Mammary epithelial cell (primary cell): ENCODE results near the gene ERGIC1.

Experiments used
- EZH2 ChIP-seq: IDR thresholded peaks from 2 replicates; pipeline ENCODE4 v1.6.1; 2012; ENCODE audit warnings: low read length, inconsistent platforms, borderline replicate concordance
- TF ChIP-seq, protein P1 (sequence below), 2 donors: IDR thresholded peaks in 1 of 2; conservative IDR thresholded peaks in 1 of 2; 2 replicates each; pipeline ENCODE4 v1.5.1; 2011 to 2012; ENCODE audit warnings: inconsistent platforms in 2 of 2, low read length in 2 of 2, mild to moderate bottlenecking in 2 of 2, control low read depth in 1 of 2, low read depth in 1 of 2; ENCODE audit not compliant: insufficient read depth in 1 of 2; ENCODE audit errors: extremely low read depth in 1 of 2

- TF ChIP-seq, protein P1, sequence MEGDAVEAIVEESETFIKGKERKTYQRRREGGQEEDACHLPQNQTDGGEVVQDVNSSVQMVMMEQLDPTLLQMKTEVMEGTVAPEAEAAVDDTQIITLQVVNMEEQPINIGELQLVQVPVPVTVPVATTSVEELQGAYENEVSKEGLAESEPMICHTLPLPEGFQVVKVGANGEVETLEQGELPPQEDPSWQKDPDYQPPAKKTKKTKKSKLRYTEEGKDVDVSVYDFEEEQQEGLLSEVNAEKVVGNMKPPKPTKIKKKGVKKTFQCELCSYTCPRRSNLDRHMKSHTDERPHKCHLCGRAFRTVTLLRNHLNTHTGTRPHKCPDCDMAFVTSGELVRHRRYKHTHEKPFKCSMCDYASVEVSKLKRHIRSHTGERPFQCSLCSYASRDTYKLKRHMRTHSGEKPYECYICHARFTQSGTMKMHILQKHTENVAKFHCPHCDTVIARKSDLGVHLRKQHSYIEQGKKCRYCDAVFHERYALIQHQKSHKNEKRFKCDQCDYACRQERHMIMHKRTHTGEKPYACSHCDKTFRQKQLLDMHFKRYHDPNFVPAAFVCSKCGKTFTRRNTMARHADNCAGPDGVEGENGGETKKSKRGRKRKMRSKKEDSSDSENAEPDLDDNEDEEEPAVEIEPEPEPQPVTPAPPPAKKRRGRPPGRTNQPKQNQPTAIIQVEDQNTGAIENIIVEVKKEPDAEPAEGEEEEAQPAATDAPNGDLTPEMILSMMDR (conservative IDR thresholded peaks at IDR 0.05 in 1 of 2, IDR thresholded peaks at IDR 0.05 in 1 of 2; ENCODE audit: extremely low read depth in 1 of 2, insufficient read depth in 1 of 2, low read depth in 1 of 2, low read length in 2 of 2), result no peak
- TF ChIP-seq EZH2, result no peak
These were observed 26.7 kb downstream of the ERGIC1 start for GRCh38 chr5:172860520-172861443.
